Uterus (tissue), 4 donors: ENCODE results near the gene DIP2A. TPM values are rescaled to one million over a fixed set of nuclear protein-coding genes. Genes with fewer than 3 reads are reported as not detected.

Experiments used
- DNase-seq, 2 donors: peaks; one replicate each; pipeline ENCODE4 v3.0.0-alpha.2; 2019 to 2020
- H3K27ac ChIP-seq, 2 donors: fragments of 200-600 bp; sonication (generic); 1 replicate in 1 of 2; 2 replicates in 1 of 2; pipeline ENCODE4 v1.5.1; 2016 to 2018
- H3K27me3 ChIP-seq, 2 donors: fragments of 200-600 bp; sonication (generic); one replicate each; pipeline ENCODE4 v1.5.1; 2018 to 2019; ENCODE audit warnings: control low read depth in 1 of 2
- H3K36me3 ChIP-seq, 2 donors: fragments of 200-600 bp; sonication (generic); one replicate each; pipeline ENCODE4 v1.5.1; 2019; ENCODE audit warnings: control low read depth in 1 of 2
- H3K4me1 ChIP-seq, 2 donors: fragments of 200-600 bp; sonication (generic); one replicate each; pipeline ENCODE4 v1.5.1; 2018 to 2019; ENCODE audit warnings: control low read depth in 1 of 2
- H3K4me3 ChIP-seq, 2 donors: fragments of 200-600 bp; sonication (generic); 1 replicate in 1 of 2; 2 replicates in 1 of 2; pipeline ENCODE4 v1.5.1; 2018 to 2019; ENCODE audit warnings: mild to moderate bottlenecking in 1 of 2
- H3K9me3 ChIP-seq, 2 donors: fragments of 200-600 bp; sonication (generic); one replicate each; pipeline ENCODE4 v1.5.1; 2019; ENCODE audit warnings: control low read depth in 1 of 2
- POLR2A ChIP-seq, 2 donors: fragments of 450-650 bp; IDR thresholded peaks; one replicate each; pipeline ENCODE4 v1.6.1; 2016; ENCODE audit warnings: antibody characterized with exemption in 2 of 2, mild to moderate bottlenecking in 1 of 2, moderate library complexity in 1 of 2
- intact Hi-C: fragments of 100-400 bp; cut with DNase I; formaldehyde crosslinking; loops from one replicate; pipeline ENCODE4 v1.15.1; 2023; ENCODE audit warnings: low total_unique reads
- total RNA-seq, 4 donors: library from RNA; depleted of rRNA in 3 of 4; stranded (reverse); fragments of >200 nt in 3 of 4; gene quantifications; one replicate each; pipeline versions ENCODE4 v1.1.0 to v1.2.4, GENCODE V29; 2014 to 2023
- TF ChIP-seq, protein P1 (sequence below), 4 experiments: fragments of 200-600 bp in 2 of 4; fragments of 450-650 bp in 2 of 4; sonication (generic) in 2 of 4; IDR thresholded peaks; one replicate each; pipeline ENCODE4 v1.5.1; 2016 to 2019; ENCODE audit warnings: antibody characterized with exemption in 4 of 4, mild to moderate bottlenecking in 2 of 4, moderate library complexity in 1 of 4
- donor health status: DM: yes; HTN: yes; CAD: no.

The DIP2A gene
- total RNA-seq, 4 donors from 2014 or later: 51.0 to 56.3 (median 51.6) TPM

- Histone ChIP-seq H3K4me1 (no peaks in the 10 kb centered on the region), H3K27ac (no peak overlapping the region), H3K27me3 (no peaks in the 10 kb centered on the region), H3K36me3 (no peaks in the 10 kb centered on the region), H3K4me3 (no peak overlapping the region), H3K9me3 (no peaks in the 10 kb centered on the region)
- intact Hi-C loops: no loop called here
- DNase-seq: no peak
- TF ChIP-seq, protein P1, sequence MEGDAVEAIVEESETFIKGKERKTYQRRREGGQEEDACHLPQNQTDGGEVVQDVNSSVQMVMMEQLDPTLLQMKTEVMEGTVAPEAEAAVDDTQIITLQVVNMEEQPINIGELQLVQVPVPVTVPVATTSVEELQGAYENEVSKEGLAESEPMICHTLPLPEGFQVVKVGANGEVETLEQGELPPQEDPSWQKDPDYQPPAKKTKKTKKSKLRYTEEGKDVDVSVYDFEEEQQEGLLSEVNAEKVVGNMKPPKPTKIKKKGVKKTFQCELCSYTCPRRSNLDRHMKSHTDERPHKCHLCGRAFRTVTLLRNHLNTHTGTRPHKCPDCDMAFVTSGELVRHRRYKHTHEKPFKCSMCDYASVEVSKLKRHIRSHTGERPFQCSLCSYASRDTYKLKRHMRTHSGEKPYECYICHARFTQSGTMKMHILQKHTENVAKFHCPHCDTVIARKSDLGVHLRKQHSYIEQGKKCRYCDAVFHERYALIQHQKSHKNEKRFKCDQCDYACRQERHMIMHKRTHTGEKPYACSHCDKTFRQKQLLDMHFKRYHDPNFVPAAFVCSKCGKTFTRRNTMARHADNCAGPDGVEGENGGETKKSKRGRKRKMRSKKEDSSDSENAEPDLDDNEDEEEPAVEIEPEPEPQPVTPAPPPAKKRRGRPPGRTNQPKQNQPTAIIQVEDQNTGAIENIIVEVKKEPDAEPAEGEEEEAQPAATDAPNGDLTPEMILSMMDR (IDR thresholded peaks at IDR 0.05): no peak
- TF ChIP-seq POLR2A (IDR thresholded peaks at IDR 0.05): no peak
These were observed 86.7 kb downstream of the DIP2A start for GRCh38 chr21:46545363-46545762.

- no peak overlapping the region for H3K4me3 ChIP-seq
- no peak for TF ChIP-seq POLR2A (IDR thresholded peaks at IDR 0.05)
- TF ChIP-seq, protein P1 (IDR thresholded peaks at IDR 0.05): no peak
These were observed 87.2 kb downstream of the DIP2A start for GRCh38 chr21:46545911-46546310.

DNA sequence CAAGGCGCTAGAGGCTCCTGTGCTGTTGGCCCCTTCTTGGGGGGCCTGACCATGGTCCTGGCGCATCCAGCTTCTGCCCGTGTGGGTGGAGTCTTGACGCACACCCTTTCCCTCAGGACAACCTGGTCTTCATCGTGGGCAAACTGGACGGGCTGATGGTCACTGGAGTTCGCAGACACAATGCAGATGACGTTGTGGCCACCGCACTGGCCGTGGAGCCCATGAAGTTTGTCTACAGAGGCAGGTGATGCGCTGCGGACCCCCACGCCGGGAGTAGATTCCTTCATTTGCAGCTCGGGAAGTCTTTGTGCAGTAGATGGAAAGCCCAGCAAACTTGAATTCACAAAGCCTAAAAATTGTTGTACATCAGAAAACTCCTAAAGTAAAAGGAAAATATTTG is 88.1 kb downstream of the DIP2A start:
- H3K4me3 ChIP-seq: no peak overlapping the region
- H3K27ac ChIP-seq: no peak overlapping the region
- intact Hi-C loops: no loop called here
- no peaks in the 10 kb centered on the region for H3K9me3 ChIP-seq
- no peaks in the 10 kb centered on the region for H3K27me3 ChIP-seq
- TF ChIP-seq POLR2A (IDR thresholded peaks at IDR 0.05): no peak
- TF ChIP-seq, protein P1 (IDR thresholded peaks at IDR 0.05): no peak
- no peaks in the 10 kb centered on the region for H3K36me3 ChIP-seq
- no peak for DNase-seq
- H3K4me1 ChIP-seq: no peaks in the 10 kb centered on the region

More at GRCh38 chr21:46545911-46546310, 87.2 kb downstream of the DIP2A start:
- Histone ChIP-seq H3K27me3 (no peaks in the 10 kb centered on the region), H3K36me3 (no peaks in the 10 kb centered on the region), H3K27ac (no peak overlapping the region), H3K4me1 (no peaks in the 10 kb centered on the region), H3K9me3 (no peaks in the 10 kb centered on the region)
- intact Hi-C loops: no loop called here
- no peak for DNase-seq

- no peak for DNase-seq
- TF ChIP-seq, protein P1 (IDR thresholded peaks at IDR 0.05): no peak
- no peak for TF ChIP-seq POLR2A (IDR thresholded peaks at IDR 0.05)
These were observed 91.0 kb downstream of the DIP2A start for GRCh38 chr21:46549650-46550049.

GRCh38 chr21:46550116-46550941 is 91.6 kb downstream of the DIP2A start:
- Histone ChIP-seq H3K9me3 (no peaks in the 10 kb centered on the region), H3K36me3 (no peaks in the 10 kb centered on the region), H3K4me1 (no peaks in the 10 kb centered on the region), H3K27me3 (no peaks in the 10 kb centered on the region), H3K27ac (no peak overlapping the region), H3K4me3 (no peak overlapping the region)
- no peak for TF ChIP-seq POLR2A (IDR thresholded peaks at IDR 0.05)
- TF ChIP-seq, protein P1 (IDR thresholded peaks at IDR 0.05): no peak
- intact Hi-C loops: no loop called here
- DNase-seq: no peak

More at GRCh38 chr21:46549650-46550049, 91.0 kb downstream of the DIP2A start:
- Histone ChIP-seq H3K27ac (no peak overlapping the region), H3K4me1 (no peaks in the 10 kb centered on the region), H3K4me3 (no peak overlapping the region), H3K36me3 (no peaks in the 10 kb centered on the region), H3K27me3 (no peaks in the 10 kb centered on the region), H3K9me3 (no peaks in the 10 kb centered on the region)
- intact Hi-C loops: no loop called here
